ENCODE results near the gene SLC28A1. TPM values are rescaled to one million over a fixed set of nuclear protein-coding genes. Genes with fewer than 3 reads are reported as not detected.

SLC28A1 gene
- total RNA-seq, 1 experiment from 2014 or later, result not detected

DNA sequence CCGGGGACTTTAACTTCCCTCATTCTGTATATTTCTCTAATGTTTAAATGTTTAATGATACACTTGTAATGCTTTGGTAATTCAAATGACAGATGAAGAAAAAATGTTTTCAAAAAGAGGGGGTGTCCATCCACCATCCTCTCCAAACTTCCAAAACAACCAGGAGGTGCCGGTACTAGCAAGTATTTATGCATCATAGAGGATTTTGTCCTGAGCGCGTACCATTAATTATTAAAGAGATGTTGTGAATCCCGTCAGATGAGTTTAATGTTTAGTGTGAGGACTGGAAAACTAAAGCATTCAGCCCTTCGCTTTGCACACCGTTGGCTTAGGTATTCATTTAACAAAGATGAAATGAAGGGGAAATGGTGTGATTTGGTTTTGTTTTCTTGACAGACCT lies 1.3 kb downstream of the SLC28A1 start:
- DNase-seq (ENCODE audit: low read depth), result no peak

DNA sequence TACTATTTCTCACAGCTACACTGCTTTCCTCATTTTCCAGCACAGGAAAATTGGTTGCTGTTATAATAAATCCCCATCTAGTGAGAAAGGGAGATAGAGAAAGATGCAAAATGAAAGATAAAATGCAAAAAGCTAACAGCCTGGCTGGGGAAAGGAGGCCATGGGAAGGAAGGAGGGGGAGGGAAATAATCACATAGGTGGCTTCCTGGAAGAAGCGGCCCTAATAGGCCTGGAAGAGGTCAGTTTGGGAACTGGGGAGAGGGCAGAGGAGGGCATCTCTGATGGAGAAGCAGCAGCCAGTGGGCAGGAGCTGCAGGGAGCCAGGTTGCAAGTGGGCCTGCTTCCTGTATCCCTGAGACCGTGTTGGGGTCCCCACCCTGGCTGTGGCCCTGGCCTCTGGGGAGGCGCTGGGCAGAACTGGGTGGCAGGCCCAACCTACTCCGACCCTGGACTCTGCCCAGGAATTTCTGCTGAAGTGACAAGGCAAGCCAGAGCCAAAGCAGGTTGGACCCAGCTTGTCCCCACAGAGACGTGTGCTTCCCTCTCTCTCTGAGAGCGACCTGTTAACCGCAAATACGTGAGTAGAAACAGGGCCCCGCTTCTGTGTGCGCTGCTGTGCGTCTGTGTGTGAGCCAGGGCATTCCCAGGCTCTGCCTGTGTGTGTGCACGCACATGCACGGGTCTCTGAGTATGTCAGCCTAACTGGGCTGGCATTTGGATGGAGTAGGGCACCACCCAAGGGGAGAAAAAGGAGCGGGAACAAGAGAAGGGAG lies 1.9 kb downstream of the SLC28A1 start:
- no peak for DNase-seq (ENCODE audit: low read depth)

GRCh38 chr15:84886984-84887299 lies 2.5 kb downstream of the SLC28A1 start:
- DNase-seq (ENCODE audit: low read depth), result no peak

DNA sequence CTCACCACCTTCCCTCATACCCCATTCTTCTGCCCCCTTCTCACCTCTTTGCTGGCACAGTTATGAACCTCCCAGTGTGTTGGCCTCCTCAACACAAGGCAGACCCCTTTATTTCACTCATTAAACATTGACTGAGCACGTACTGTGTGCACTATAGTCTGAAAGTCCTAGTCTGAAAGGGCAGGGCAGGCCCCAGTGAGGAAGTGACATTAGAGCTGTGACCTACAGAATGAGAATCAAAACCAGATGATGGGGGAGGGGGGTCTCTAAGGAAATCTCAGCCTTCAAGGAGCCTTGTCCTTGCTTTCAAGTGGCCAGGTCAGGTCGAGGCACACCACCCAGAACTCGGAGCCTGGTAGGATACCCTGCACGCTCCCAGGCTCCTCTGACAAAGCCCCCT lies 3.5 kb downstream of the SLC28A1 start:
- no peak for DNase-seq (ENCODE audit: low read depth)

DNA sequence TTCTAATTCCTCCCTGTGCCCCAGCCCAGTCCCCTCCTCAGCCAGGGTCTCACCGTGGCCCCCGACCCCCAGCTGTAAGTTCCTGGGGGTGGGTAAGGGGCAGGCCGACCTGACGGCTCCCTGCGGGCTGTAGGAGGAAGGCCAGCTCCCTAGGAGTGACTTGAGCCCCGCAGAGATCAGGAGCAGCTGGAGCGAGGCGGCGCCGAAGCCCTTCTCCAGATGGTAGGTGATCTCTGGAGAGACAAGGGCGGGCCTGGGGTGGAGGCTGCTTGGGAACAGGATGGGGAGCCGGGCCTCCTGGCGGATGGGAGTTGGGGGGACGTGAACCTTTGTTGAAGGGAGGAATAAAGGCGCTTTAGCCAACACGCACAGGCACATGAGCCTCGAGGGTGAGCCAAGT lies 4.2 kb downstream of the SLC28A1 start:
- no peak for DNase-seq (ENCODE audit: low read depth)

- DNase-seq (ENCODE audit: low read depth), result no peak
Observed at GRCh38 chr15:84889313-84889990, 5.0 kb downstream of the SLC28A1 start.

GRCh38 chr15:84889991-84890669 lies 5.7 kb downstream of the SLC28A1 start:
- DNase-seq (ENCODE audit: low read depth), result no peak

DNA sequence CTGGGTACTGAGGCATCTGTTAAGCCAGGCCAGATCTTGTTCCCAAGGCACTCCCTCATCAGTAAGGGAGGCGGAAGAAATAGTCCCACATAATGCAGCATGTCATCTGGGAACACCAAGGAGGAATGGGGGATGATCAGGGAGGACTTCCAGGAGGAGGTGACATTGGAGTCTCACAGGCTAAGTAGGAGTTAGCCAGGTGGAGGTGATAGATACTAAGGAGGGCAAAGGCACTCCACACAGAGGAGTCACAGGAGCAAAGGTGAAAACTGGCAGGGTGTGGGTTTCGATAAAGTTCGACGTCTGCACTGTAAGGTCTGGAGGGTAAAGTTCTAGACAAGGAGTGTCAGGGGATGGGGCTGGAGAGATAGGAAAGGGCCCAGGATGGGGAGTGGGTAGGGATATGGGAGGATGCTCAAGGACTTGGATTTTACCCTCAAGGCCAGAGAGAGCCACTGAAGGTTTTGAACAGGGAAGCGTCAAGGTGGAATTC lies 6.3 kb downstream of the SLC28A1 start:
- DNase-seq (ENCODE audit: low read depth), result no peak

GRCh38 chr15:84891339-84891738 lies 6.9 kb downstream of the SLC28A1 start:
- no peak for DNase-seq (ENCODE audit: low read depth)

GRCh38 chr15:84892786-84893307 lies 8.4 kb downstream of the SLC28A1 start:
- no peak for DNase-seq (ENCODE audit: low read depth)

- no peak for DNase-seq (ENCODE audit: low read depth)
Observed at GRCh38 chr15:84893607-84894006, 9.1 kb downstream of the SLC28A1 start.

GRCh38 chr15:84894736-84895425 lies 10.4 kb downstream of the SLC28A1 start:
- peak; percentile 43 for DNase-seq (ENCODE audit: low read depth)

DNA sequence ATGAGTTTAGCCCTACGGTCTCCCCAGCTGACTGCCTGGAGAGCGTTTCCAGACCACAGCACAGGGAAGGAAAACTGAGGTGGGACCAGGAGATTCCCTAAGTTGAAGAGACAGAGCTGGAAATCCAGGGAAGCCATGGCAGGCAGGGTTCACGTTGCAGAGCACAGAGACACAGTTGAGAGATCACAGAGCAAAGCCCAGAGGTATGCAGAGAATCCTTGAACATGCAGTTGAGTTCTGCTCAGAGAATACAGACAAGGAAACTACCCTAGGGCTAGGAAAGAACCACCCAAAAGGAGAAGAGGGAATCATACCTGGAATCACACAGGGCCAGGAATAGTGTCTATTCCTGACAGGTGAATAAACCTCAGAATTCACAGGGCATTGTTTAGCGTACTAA lies 14.3 kb downstream of the SLC28A1 start:
- DNase-seq (ENCODE audit: low read depth), result no peak

DNA sequence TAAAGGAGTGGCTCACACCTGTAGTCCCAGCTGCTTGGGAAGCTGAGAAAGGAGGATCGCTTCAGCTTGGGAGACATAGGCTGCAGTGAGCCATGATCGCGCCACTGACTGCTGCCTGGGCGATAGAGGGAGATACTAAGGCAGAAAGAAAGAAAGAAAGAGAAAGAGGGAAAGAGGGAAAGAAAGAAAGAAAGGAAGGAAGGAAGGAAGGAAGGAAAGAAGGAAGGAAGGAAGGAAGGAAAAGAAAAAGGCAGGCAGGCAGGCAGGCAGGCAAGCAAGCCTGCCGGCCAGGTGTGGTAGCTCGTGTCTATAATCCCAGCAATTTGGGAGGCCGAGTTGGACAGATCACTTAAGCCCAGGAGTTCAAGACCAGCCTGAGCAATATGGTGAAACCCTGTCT lies 15.3 kb downstream of the SLC28A1 start:
- DNase-seq (ENCODE audit: low read depth), result no peak

DNA sequence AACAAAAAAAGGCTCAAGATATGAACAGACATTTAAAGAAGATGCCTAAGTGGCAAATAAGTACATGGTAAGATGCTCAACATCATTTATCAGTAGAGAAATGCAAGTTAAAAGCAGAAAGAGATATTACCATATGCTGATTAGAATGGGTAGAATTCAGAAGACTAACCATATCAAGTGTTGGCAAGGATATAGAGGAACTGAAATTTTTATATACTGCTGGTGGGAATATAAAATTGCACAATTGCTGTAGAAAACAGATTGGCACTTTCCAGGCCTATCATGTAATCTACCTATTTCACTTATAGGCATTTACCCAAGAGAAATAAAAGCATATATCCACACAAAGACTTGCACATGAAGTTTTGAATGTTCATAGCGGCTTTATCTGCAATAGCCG lies 17.1 kb downstream of the SLC28A1 start:
- DNase-seq (ENCODE audit: low read depth), result no peak

DNA sequence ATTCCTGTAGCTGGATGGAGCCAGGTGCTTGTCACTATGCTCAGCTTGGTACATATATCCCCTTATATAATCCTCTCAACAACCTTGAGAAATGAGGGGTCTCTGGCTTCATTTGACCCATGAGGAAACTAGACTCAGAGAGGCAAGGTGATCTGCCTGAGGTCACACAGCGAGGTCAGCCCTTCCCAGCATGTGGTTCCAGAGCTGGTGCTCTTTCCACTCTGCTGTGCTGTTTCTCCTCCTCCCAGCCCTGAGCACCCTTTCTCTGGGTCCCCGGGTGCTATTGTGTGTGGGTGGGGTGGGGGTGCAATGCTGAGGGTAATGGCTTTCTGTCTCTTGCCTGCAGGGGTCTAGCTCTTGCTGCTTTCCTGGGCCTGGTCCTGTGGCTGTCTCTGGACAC lies 19.3 kb downstream of the SLC28A1 start:
- no peak for DNase-seq (ENCODE audit: low read depth)

GRCh38 chr15:84904419-84904818 lies 20.0 kb downstream of the SLC28A1 start:
- DNase-seq (ENCODE audit: low read depth), result no peak

GRCh38 chr15:84905016-84905916 lies 20.8 kb downstream of the SLC28A1 start:
- no peak for DNase-seq (ENCODE audit: low read depth)

GRCh38 chr15:84907731-84908130 lies 23.3 kb downstream of the SLC28A1 start:
- no peak for DNase-seq (ENCODE audit: low read depth)

DNA sequence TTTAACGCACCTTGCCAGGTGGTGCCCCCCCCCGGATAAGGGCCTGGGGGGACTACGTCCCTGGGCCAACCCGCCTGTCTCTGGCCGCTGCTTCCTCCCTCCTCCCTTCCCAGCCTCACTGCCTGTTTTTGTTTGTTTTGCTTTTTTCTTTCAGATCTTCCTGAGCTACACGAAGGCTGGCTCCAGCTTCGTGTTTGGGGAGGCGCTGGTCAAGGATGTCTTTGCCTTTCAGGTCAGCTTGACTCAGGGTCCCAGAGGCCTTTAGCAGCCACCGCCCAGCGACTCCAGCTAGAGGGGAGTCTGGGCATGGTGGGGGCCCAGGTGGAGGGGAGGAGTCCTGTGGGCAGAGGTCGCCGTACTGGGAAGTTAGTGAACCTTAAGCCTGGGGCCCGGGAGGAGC lies 24.1 kb downstream of the SLC28A1 start:
- no peak for DNase-seq (ENCODE audit: low read depth)

DNA sequence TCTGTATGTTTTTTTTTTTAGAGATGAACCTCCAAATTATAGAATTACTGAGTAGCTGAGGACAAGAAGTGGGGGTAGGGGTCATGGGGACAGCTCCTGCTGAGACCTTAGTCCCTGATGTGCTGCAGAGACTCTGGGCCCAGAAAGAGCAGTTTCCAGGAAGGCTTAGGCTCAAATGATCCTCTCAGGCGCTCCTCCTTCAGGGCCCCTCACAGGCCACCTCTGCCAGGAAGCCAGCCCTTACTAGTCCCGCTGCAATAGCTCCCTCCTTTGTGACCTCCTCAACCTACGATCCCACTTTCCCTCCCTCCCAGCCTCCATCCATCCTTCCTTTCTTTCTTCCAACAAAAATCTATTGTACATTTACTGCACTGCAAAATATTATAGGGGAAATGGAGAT lies 24.6 kb downstream of the SLC28A1 start:
- no peak for DNase-seq (ENCODE audit: low read depth)

Measured in M059J (cell line).